ENCODE measurements around the gene IGF1R. TPM values are rescaled to one million over a fixed set of nuclear protein-coding genes. Genes with fewer than 3 reads are reported as not detected.

Gene IGF1R
- total RNA-seq, 1 experiment from 2014 or later: 51.6 TPM

GRCh38 chr15:98692213-98692612 lies 43.9 kb downstream of the IGF1R start:
- Histone ChIP-seq H3K27me3 (replicated peaks; ENCODE audit: control insufficient read depth, insufficient read depth, low read length) (no peaks in the 10 kb centered on the region), H3K9me3 (no peaks in the 10 kb centered on the region), H3K4me1 (0 out of 2 replicates have a peak, but pooled peaks cover 3% of the 10 kb centered on the region), H3K36me3 (ENCODE audit: control insufficient read depth, insufficient read depth, low read length) (no peaks in the 10 kb centered on the region), H3K4me3 (ENCODE audit: low read depth, low read length) (no peak overlapping the region)
- no peaks in the 10 kb centered on the region for H3K36me3 Mint-ChIP-seq (ENCODE audit: insufficient read depth, unreplicated experiment)
- TF ChIP-seq CTCF (IDR thresholded peaks at IDR 0.05; ENCODE audit: insufficient read depth in 1 of 2, low read depth in 1 of 2, low read length in 1 of 2, severe bottlenecking in 1 of 2, unreplicated experiment in 1 of 2): no peak
- ChIA-PET CTCF (no interaction called here), POLR2A (no interaction called here)
- intact Hi-C loops (cut with micrococcal nuclease; ENCODE audit: unreplicated experiment): no loop called here
- H3K4me1 Mint-ChIP-seq (ENCODE audit: low read depth, unreplicated experiment): peaks cover 22% of the 10 kb centered on the region
- H3K9me3 Mint-ChIP-seq (ENCODE audit: unreplicated experiment): no peaks in the 10 kb centered on the region
- H3K27me3 Mint-ChIP-seq (ENCODE audit: insufficient read depth, unreplicated experiment): no peaks in the 10 kb centered on the region
- no TSS peak for BruUV-seq (replicated peaks)
- no peak overlapping the region for H3K4me3 Mint-ChIP-seq (ENCODE audit: unreplicated experiment)
- no peak for DNase-seq
- no peak overlapping the region for H3K27ac Mint-ChIP-seq (ENCODE audit: unreplicated experiment)

GRCh38 chr15:98694161-98694560 lies 45.8 kb downstream of the IGF1R start:
- H3K36me3 Mint-ChIP-seq (ENCODE audit: insufficient read depth, unreplicated experiment): no peaks in the 10 kb centered on the region
- DNase-seq: no peak
- H3K9me3 Mint-ChIP-seq (ENCODE audit: unreplicated experiment): no peaks in the 10 kb centered on the region
- H3K4me1 Mint-ChIP-seq (ENCODE audit: low read depth, unreplicated experiment): peaks cover 28% of the 10 kb centered on the region
- BruUV-seq (replicated peaks): no TSS peak
- H3K27ac Mint-ChIP-seq (ENCODE audit: unreplicated experiment): no peak overlapping the region
- H3K36me3 ChIP-seq (ENCODE audit: control insufficient read depth, insufficient read depth, low read length): no peaks in the 10 kb centered on the region
- no peak overlapping the region for H3K4me3 Mint-ChIP-seq (ENCODE audit: unreplicated experiment)
- no peaks in the 10 kb centered on the region for H3K27me3 ChIP-seq (replicated peaks; ENCODE audit: control insufficient read depth, insufficient read depth, low read length)
- ChIA-PET POLR2A (no interaction called here), CTCF (no interaction called here)
- H3K27me3 Mint-ChIP-seq (ENCODE audit: insufficient read depth, unreplicated experiment): no peaks in the 10 kb centered on the region
- no peaks in the 10 kb centered on the region for H3K9me3 ChIP-seq
- no peak overlapping the region for H3K4me3 ChIP-seq (ENCODE audit: low read depth, low read length)
- intact Hi-C loops (cut with micrococcal nuclease; ENCODE audit: unreplicated experiment): no loop called here
- H3K4me1 ChIP-seq: 0 out of 2 replicates have a peak, but pooled peaks cover 3% of the 10 kb centered on the region
- no peak for TF ChIP-seq CTCF (IDR thresholded peaks at IDR 0.05; ENCODE audit: insufficient read depth in 1 of 2, low read depth in 1 of 2, low read length in 1 of 2, severe bottlenecking in 1 of 2, unreplicated experiment in 1 of 2)

GRCh38 chr15:98698792-98699191 lies 50.5 kb downstream of the IGF1R start:
- Histone ChIP-seq H3K4me3 (ENCODE audit: low read depth, low read length) (no peak overlapping the region), H3K4me1 (no peaks in the 10 kb centered on the region), H3K9me3 (no peaks in the 10 kb centered on the region), H3K27me3 (replicated peaks; ENCODE audit: control insufficient read depth, insufficient read depth, low read length) (no peaks in the 10 kb centered on the region), H3K36me3 (ENCODE audit: control insufficient read depth, insufficient read depth, low read length) (no peaks in the 10 kb centered on the region)
- BruUV-seq (replicated peaks): no TSS peak
- no peaks in the 10 kb centered on the region for H3K9me3 Mint-ChIP-seq (ENCODE audit: unreplicated experiment)
- CTCF ChIA-PET: no interaction called here
- H3K27me3 Mint-ChIP-seq (ENCODE audit: insufficient read depth, unreplicated experiment): no peaks in the 10 kb centered on the region
- peak overlapping the region; percentile 15 for H3K27ac Mint-ChIP-seq (ENCODE audit: unreplicated experiment)
- no peaks in the 10 kb centered on the region for H3K36me3 Mint-ChIP-seq (ENCODE audit: insufficient read depth, unreplicated experiment)
- peaks cover 35% of the 10 kb centered on the region for H3K4me1 Mint-ChIP-seq (ENCODE audit: low read depth, unreplicated experiment)
- intact Hi-C loops (cut with micrococcal nuclease; ENCODE audit: unreplicated experiment): no loop called here
- no peak for DNase-seq
- POLR2A ChIA-PET: no interaction called here
- no peak for TF ChIP-seq CTCF (IDR thresholded peaks at IDR 0.05; ENCODE audit: insufficient read depth in 1 of 2, low read depth in 1 of 2, low read length in 1 of 2, severe bottlenecking in 1 of 2, unreplicated experiment in 1 of 2)
- H3K4me3 Mint-ChIP-seq (ENCODE audit: unreplicated experiment): no peak overlapping the region

All from Caco-2 (cell line).